AG04450 (cell line): ENCODE measurements around the gene SDR42E2. TPM values are rescaled to one million over a fixed set of nuclear protein-coding genes. Genes with fewer than 3 reads are reported as not detected.
"Not testable (repeated sequence)": the region's sequence is repeated elsewhere in the genome, so short reads cannot be mapped to it uniquely, and the experiment has no call there.

ENCODE experiments used
- CTCF ChIA-PET: fragments of 300-600, 350-600 bp; formaldehyde crosslinking; extraction: SDS; loops from one replicate; lab custom pipeline; 2022; ENCODE audit warnings: antibody characterized with exemption, inconsistent platforms; lab: Charles Lee
- POLR2A ChIA-PET: fragments of 350-600 bp; formaldehyde crosslinking; extraction: SDS; loops from one replicate; lab custom pipeline; 2021; ENCODE audit warnings: antibody characterized with exemption, inconsistent platforms; lab: Yijun Ruan, JAX
- DNase-seq: peaks from one replicate; pipeline ENCODE4 v3.0.0-alpha.2; 2011; ENCODE audit warnings: low read depth, low spot score
- H3K27ac ChIP-seq: one replicate; pipeline ENCODE4 v1.5.1; 2012; ENCODE audit warnings: low read depth, low read length, control low read depth
- H3K27me3 ChIP-seq: one replicate; pipeline ENCODE4 v1.6.0; 2012; ENCODE audit warnings: low read length; ENCODE audit not compliant: control insufficient read depth, insufficient read depth
- H3K4me3 ChIP-seq: 2 replicates; pipeline ENCODE4 v1.5.1; 2011; ENCODE audit warnings: mild to moderate bottlenecking, low read depth, low read length, control low read depth
- H3K9me3 ChIP-seq: 2 replicates; pipeline ENCODE4 v1.5.1; 2012; ENCODE audit warnings: low read length; ENCODE audit not compliant: control insufficient read depth, insufficient read depth
- polyA plus RNA-seq: library from polyadenylated mRNA; depleted of rRNA; stranded (reverse); fragments of >200 nt; gene quantifications from 2 replicates; pipeline ENCODE4 v1.2.3, GENCODE V29; 2011
- TF ChIP-seq, protein P1 (sequence below): IDR thresholded peaks from 2 replicates; pipeline ENCODE4 v1.5.1; 2011; ENCODE audit warnings: low read depth, low read length, control low read depth, inconsistent platforms

SDR42E2 gene
- polyA plus RNA-seq, 1 experiment = not detected

DNA sequence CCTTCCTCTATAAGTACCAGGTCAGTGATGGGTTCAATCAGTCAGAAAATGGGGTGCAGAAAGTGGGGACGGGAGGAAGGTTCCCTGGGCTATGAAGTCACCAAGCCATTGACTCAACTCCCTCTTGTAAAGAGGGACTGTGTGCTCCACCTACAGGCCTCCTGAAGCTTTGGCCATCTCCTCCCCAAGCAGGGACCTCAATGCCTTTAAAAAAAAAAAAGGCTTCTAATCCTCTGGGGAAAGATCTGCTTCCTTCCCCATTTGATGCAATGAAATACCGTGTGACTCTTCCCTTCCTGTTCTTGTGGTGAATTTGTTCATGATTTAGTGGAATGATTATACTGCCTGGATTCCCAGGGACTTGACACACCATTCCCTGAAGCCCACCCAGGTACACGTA lies 39.2 kb upstream of the SDR42E2 start:
- DNase-seq = no peak
- no peaks in the 10 kb centered on the region for H3K9me3 ChIP-seq
- H3K4me3 ChIP-seq = no peak overlapping the region
- peaks cover 3% of the 10 kb centered on the region for H3K27me3 ChIP-seq
- ChIA-PET POLR2A (no interaction called here), CTCF (no interaction called here)
- TF ChIP-seq, protein P1, sequence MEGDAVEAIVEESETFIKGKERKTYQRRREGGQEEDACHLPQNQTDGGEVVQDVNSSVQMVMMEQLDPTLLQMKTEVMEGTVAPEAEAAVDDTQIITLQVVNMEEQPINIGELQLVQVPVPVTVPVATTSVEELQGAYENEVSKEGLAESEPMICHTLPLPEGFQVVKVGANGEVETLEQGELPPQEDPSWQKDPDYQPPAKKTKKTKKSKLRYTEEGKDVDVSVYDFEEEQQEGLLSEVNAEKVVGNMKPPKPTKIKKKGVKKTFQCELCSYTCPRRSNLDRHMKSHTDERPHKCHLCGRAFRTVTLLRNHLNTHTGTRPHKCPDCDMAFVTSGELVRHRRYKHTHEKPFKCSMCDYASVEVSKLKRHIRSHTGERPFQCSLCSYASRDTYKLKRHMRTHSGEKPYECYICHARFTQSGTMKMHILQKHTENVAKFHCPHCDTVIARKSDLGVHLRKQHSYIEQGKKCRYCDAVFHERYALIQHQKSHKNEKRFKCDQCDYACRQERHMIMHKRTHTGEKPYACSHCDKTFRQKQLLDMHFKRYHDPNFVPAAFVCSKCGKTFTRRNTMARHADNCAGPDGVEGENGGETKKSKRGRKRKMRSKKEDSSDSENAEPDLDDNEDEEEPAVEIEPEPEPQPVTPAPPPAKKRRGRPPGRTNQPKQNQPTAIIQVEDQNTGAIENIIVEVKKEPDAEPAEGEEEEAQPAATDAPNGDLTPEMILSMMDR = no peak
- no peak overlapping the region for H3K27ac ChIP-seq

- TF ChIP-seq, protein P1 = no peak
- Histone ChIP-seq H3K9me3 (no peaks in the 10 kb centered on the region), H3K27me3 (peaks cover 3% of the 10 kb centered on the region), H3K27ac (no peak overlapping the region), H3K4me3 (no peak overlapping the region)
- CTCF ChIA-PET = no interaction called here
- DNase-seq = no peak
- POLR2A ChIA-PET = no interaction called here
Observed at GRCh38 chr16:22123759-22124490, 38.4 kb upstream of the SDR42E2 start.

DNA sequence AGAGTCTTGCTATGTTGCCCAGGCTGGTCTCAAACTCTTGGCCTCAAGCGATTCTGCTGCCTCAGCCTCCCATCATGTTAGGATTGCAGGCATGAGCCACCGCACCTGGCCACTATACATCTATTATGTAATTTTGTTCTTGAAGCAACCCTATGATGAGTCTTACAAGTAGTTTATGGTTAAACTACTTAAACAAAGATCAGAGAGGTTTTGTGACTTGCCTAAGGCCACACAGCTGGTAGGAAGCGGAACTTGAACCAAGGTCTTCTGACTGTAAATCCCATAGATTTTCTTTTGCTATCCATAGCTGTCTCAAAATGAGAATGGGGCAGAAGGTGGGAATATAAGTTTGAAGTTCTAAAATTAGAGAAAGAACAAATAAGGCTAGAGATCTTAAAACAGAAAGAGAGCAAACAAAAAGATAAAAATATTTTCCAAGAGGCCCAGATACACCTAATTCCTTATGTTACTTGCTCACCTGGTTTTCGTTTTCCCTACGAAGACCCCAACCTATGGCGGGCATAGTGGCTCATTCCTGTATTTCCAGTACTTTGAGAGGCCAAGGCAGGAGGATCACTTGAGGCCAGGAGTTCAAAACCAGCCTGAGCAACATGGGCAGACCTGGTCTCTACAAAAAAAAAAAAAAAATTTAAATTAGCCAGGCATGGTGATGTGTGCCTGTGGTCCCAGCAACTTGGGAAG lies 37.6 kb upstream of the SDR42E2 start:
- Histone ChIP-seq H3K27me3 (peaks cover 3% of the 10 kb centered on the region), H3K9me3 (no peaks in the 10 kb centered on the region), H3K4me3 (no peak overlapping the region), H3K27ac (no peak overlapping the region)
- CTCF ChIA-PET = no interaction called here
- DNase-seq = no peak
- POLR2A ChIA-PET = no interaction called here
- TF ChIP-seq, protein P1 = no peak

DNA sequence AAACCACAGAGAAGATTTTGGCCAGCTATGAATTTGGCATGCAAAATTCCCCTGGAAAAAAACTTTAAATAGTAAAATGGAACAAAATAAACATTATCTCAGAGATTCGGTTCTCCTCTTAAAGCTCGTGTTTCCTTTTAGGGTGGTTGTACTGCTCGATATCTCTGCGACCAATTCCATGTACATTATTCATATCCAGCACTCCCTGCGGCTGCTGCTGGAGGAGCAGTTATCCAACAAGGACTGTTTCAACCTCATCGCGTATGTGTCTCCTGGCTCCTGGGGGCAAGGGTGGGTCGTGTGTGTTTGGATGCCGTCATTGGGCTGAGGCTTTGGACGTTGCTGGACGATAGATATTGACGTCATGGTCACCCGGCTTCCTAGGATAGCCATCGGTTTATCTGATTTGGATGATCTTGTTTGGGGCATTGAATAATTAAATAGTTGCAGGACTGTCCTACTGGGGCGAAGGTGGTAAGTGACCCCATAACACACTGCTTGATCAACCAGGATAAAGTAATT lies 36.2 kb upstream of the SDR42E2 start:
- no peak for DNase-seq
- CTCF ChIA-PET = no interaction called here
- TF ChIP-seq, protein P1 = no peak

DNA sequence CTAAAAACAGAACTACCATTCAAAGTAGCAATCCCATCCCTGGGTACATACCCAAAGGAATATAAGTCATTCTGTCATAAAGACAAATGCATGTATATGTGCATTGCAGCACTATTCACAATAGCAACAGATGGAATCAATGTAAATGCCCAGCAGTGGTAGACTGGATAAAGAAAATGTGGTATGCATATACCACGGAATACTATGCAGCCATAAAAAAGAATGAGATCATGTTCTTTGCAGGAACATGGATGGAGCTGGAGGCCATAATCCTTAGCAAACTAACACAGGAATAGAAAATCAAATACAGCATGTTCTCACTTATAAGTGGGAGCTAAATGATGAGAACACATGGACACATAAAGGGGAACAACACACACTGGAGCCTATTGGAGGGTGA lies 33.8 kb upstream of the SDR42E2 start:
- POLR2A ChIA-PET = not testable (repeated sequence)

More for the DNA sequence above, 36.2 kb upstream of the SDR42E2 start:
- H3K27me3 ChIP-seq = peaks cover 3% of the 10 kb centered on the region
- H3K9me3 ChIP-seq = no peaks in the 10 kb centered on the region
- no peak overlapping the region for H3K27ac ChIP-seq
- no peak overlapping the region for H3K4me3 ChIP-seq
- POLR2A ChIA-PET = no interaction called here

More for the DNA sequence above, 33.8 kb upstream of the SDR42E2 start:
- H3K27me3 ChIP-seq, CTCF ChIA-PET, DNase-seq, H3K4me3 ChIP-seq, H3K9me3 ChIP-seq, H3K27ac ChIP-seq: not testable (repeated sequence)
